Stimulated activated naive CD8-positive, alpha-beta T cell treated with anti-CD3 and anti-CD28 coated beads, Interleukin-15, amount 100 ng/mL, for 72 hours (primary cell): ENCODE results near the gene PPIL6.

ENCODE experiments used
- ATAC-seq: fragments of 150-1000 bp; cut with Tn5 transposase; 2 replicates; pipeline ENCODE4 v1.10.0; 2021; ENCODE audit warnings: mild to moderate bottlenecking, moderate library complexity
- DNase-seq, 2 donors: peaks; one replicate each; pipeline ENCODE4 v3.0.0; 2021 to 2022
- H3K27ac Mint-ChIP-seq, 2 donors: one replicate each; pipeline ENCODE4 v1.8.0; 2022; ENCODE audit warnings: mild to moderate bottlenecking in 2 of 2, mixed read lengths in 2 of 2, moderate library complexity in 2 of 2
- H3K27me3 Mint-ChIP-seq: one replicate; pipeline ENCODE4 v1.8.0; 2022; ENCODE audit warnings: mixed read lengths
- H3K4me1 Mint-ChIP-seq: one replicate; pipeline ENCODE4 v1.8.0; 2022; ENCODE audit warnings: mild to moderate bottlenecking, mixed read lengths
- H3K4me3 Mint-ChIP-seq, 2 donors: one replicate each; pipeline ENCODE4 v1.8.0; 2022; ENCODE audit warnings: mild to moderate bottlenecking in 2 of 2, mixed read lengths in 2 of 2, moderate library complexity in 1 of 2
- H3K9me3 Mint-ChIP-seq, 2 donors: one replicate each; pipeline ENCODE4 v1.8.0; 2022; ENCODE audit warnings: mixed read lengths in 2 of 2

Gene PPIL6

DNA sequence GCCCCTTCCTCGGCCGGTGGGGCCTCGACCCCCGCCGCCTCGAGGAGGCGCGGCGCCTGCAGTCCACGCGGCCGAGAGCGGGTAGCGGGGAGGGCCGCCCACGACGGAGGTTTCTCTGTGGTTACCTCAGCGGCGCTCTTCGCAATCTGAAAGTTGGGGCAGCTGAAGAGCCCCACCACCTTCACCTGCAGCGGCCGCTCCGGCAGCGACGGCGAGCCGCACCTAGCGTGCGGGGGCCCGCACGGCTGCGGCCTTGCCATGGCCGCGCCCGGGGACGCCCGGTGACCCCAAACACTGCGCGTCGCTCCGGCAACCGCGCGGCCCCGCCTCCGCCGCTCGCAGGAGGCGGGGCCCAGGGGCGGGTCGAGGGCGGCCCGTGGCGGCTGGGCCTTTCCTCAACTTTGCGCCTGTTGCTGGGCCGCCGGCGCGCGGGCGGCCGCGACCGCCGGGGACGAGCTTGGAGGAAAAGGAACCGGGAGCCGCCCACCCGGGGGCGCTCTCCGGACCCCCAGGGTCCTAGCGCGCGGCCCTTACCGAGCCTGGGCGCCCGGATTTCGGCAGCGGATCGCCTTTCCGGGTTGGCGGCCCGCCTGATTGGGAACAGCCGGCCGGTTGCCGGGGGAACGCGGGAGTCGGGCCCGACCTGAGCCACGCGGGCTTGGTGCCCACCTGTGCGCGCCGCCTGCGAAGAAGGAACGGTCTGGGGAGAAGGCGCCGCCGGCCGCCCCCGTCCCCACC, at the start of gene PPIL6, which contains the start of gene SMPD2:
Gene PPIL6, minus strand, starts transcription at position 298 of the 738 bp plus-strand sequence. Its CDS starts 38 bp downstream, at position 260.
Gene SMPD2, plus strand, starts transcription at position 394 of the 738 bp plus-strand sequence. CDS start 398 bp downstream, outside the sequence.
- DNase-seq (peak; percentile 76 to 78), ATAC-seq (peak; percentile 89)
- Mint-ChIP-seq H3K4me3 (peak within 1 kb of the TSS; percentile 88 to 96), H3K9me3 (no peaks in the 10 kb centered on the region), H3K4me1 (peaks cover 39% of the 10 kb centered on the region), H3K27me3 (no peaks in the 10 kb centered on the region), H3K27ac (peak within 1 kb of the TSS; percentile 92 to 94)

DNA sequence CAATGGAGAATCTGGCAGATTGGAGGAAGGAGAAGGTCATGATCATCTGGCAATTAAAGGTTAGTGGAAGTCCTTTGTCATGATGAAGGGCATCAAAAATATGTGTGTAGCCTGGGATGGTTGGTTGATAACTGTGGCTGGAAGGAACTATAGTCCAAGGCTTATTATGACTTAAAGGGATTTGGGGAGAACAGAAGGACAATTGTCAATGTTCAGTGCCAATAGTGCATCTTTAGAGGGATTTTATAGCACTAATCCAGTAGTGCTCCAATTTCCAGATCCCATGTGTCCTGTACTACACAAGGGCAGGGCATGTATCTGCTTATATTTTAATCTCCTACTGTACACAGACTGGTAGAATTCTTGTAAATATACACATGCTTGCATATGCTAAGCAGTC, 47.6 kb upstream of the PPIL6 start:
- no peaks in the 10 kb centered on the region for H3K9me3 Mint-ChIP-seq
- H3K27ac Mint-ChIP-seq: no peak overlapping the region
- H3K27me3 Mint-ChIP-seq: no peaks in the 10 kb centered on the region
- peaks cover 29% of the 10 kb centered on the region for H3K4me1 Mint-ChIP-seq
- DNase-seq (no peak), ATAC-seq (no peak)
- no peak overlapping the region for H3K4me3 Mint-ChIP-seq

DNA sequence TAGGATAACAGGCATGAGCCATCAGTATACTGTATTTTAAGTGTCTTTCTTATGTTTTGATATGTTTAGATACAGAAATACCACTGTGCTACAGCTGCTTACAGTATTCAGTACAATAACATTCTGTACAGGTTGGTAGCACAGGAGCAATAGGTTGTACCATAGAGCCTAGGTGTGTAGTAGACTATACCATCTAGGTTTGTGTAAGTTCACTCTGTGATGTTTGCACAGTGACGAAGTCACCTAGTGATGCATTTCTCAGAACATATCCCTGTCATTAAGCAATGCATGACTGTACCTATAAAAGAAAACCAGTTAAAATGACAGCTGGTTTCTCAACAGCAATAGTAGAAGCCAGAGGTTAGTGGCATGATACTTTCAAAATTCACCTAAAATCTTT, 45.6 kb upstream of the PPIL6 start:
- H3K27me3 Mint-ChIP-seq: no peaks in the 10 kb centered on the region
- no peak overlapping the region for H3K4me3 Mint-ChIP-seq
- DNase-seq: no peak
- H3K27ac Mint-ChIP-seq: no peak overlapping the region
- ATAC-seq: no peak
- no peaks in the 10 kb centered on the region for H3K9me3 Mint-ChIP-seq
- peaks cover 28% of the 10 kb centered on the region for H3K4me1 Mint-ChIP-seq

DNA sequence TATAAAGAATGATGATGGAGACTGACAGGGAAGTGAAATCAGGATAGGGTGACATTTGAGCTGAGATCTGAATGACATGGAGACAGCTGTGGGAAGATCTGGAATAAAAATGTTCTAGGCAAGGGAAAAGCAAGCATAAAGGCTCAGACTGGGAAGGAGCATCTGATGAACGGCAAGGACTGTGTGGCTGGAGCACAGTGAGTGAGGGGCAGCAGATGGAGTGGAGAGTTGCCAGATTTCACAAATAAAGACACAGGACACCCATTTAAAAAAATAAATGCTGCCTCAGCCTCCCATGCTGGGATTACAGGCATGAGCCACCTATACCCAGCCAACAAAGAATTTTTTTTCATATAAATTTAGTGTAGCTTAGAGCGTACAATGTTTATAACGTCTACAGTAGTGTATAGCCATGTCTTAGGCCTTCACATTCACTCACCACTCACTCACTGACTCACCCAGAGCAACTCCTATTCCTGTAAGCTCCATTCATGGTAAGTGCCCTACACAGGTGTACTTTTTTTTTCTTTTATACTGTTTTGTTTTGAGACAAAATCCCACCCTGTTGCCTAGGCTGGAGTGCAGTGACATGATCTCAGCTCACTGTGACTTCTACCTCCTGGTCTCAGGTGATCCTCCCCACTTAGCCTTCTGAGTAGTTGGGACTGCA, 45.0 kb upstream of the PPIL6 start:
- Mint-ChIP-seq H3K4me3 (no peak overlapping the region), H3K27me3 (no peaks in the 10 kb centered on the region), H3K9me3 (no peaks in the 10 kb centered on the region), H3K27ac (no peak overlapping the region), H3K4me1 (peaks cover 26% of the 10 kb centered on the region)
- no peak for DNase-seq
- no peak for ATAC-seq

DNA sequence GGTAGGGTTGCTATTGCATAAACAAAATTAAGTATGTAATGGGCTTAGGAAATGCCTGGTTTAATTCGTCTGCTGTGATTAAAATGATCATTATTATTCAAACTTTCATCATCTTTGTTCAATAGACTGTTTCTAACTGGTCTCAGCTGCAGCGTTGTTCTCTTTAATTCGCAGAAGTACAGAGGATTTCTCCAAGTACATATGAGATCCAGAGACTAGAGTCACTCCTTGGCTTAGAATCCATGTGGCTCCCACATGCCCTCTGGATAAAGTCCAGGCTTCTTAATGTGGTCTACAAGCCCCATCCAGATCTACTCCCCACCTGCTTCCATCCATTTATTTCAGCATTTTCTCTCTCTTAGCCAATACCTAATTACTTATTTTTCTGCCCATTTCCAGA, 43.7 kb upstream of the PPIL6 start:
- H3K27ac Mint-ChIP-seq: no peak overlapping the region

DNA sequence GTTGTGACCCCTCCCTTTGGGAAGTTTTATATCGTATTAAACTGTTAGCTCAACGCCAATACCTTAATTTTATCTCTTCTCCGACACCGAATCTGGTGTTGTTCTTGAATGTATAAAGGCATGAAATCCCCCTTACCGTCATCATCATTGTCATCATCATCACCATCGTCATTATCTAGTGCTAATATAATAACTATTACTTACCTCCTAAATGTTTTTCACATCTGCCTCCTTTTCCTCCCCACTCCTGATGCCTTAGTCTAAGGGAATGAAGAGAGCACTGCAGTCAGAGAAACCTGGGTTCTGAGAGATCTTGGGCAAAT, 43.3 kb upstream of the PPIL6 start:
- H3K4me3 Mint-ChIP-seq: peak overlapping the region; percentile 62 to 78
- no peaks in the 10 kb centered on the region for H3K9me3 Mint-ChIP-seq
- peak; percentile 18 for ATAC-seq
- DNase-seq: no peak
- no peak overlapping the region for H3K27ac Mint-ChIP-seq
- H3K4me1 Mint-ChIP-seq: peaks cover 36% of the 10 kb centered on the region
- H3K27me3 Mint-ChIP-seq: no peaks in the 10 kb centered on the region

More for the DNA sequence above, 43.7 kb upstream of the PPIL6 start:
- no peaks in the 10 kb centered on the region for H3K27me3 Mint-ChIP-seq
- peak overlapping the region in 1 of 2 donors; percentile 78 for H3K4me3 Mint-ChIP-seq
- H3K9me3 Mint-ChIP-seq: no peaks in the 10 kb centered on the region
- peaks cover 32% of the 10 kb centered on the region for H3K4me1 Mint-ChIP-seq
- no peak for DNase-seq
- no peak for ATAC-seq

DNA sequence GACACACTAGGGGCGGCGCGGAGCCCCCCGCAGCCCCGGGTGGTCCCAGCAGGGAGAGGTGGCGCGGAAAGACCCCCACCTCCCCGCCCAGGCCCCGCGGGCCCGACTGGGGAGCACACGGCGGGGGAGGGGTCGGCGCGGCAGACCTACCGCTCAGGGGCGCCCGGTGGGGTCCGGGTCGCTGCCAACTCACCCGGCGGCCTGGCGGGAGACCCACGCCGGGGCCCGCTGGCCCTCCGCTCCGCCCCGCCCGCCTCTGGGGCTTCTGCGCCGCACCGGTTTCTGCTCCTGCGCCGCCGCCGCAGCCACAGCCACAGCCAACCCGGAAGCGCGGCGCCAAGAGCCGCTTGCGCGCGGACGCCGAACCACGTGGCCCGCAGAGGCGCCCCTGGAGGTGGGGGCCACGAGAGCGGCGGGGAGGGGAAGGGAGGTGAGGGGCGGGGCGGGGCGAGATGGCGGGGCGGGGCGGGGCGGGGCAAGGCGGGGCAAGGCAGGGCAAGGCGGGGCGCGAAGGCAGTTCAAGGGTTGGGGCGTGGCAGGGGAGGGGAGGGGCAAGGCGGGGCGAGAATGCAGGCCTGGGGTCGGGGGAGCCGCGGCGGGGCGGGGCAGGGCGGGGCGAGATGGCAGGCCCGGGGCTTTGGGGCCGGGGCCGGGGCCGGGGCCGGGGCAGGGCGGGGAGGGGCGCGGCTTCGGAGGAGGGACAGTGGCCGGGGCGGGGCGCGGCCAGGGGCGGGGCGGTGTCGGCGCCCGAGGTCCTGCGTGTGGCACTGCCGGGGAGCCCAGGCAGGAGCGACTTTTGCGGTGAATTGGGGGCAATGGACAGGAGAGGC, 42.7 kb upstream of the PPIL6 start, which contains the start of gene ZBTB24:
Gene ZBTB24, minus strand, starts transcription at position 315 of the 830 bp plus-strand sequence. CDS start 1,193 bp downstream, outside the sequence.
- Mint-ChIP-seq H3K27ac (peak within 1 kb of the TSS; percentile 64 to 92), H3K4me3 (peak within 1 kb of the TSS; percentile 64 to 89), H3K4me1 (peaks cover 42% of the 10 kb centered on the region), H3K27me3 (no peaks in the 10 kb centered on the region), H3K9me3 (no peaks in the 10 kb centered on the region)
- ATAC-seq: peak; percentile 88
- DNase-seq: peak; percentile 87 to 92

DNA sequence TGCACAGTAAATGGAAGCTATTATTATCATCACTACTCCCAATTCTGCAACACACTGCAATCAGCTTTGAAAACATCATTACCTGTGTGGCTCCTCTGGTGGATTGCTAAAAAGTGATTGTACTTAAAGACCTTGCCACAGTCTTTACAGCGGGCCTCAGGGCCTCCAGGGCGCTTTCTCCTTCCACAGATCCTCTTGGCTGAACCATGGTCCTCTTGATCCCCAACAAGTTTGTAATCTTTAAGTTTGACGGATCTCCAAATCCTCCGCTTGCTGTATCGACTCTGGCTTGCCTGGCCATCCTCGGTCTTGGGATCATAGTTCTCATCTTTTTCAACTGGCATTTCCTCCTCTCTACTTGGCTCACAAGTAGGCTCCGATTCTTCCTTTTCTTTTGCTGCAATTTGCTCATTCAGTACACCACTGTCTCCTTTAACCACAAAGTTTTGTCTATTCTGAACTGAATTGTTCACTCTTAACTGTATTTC, 40.6 kb upstream of the PPIL6 start:
- no peak for DNase-seq
- Mint-ChIP-seq H3K4me3 (peak overlapping the region; percentile 64 to 89), H3K4me1 (peaks cover 63% of the 10 kb centered on the region), H3K27ac (peak overlapping the region in 1 of 2 donors; percentile 1), H3K9me3 (no peaks in the 10 kb centered on the region), H3K27me3 (no peaks in the 10 kb centered on the region)
- no peak for ATAC-seq

DNA sequence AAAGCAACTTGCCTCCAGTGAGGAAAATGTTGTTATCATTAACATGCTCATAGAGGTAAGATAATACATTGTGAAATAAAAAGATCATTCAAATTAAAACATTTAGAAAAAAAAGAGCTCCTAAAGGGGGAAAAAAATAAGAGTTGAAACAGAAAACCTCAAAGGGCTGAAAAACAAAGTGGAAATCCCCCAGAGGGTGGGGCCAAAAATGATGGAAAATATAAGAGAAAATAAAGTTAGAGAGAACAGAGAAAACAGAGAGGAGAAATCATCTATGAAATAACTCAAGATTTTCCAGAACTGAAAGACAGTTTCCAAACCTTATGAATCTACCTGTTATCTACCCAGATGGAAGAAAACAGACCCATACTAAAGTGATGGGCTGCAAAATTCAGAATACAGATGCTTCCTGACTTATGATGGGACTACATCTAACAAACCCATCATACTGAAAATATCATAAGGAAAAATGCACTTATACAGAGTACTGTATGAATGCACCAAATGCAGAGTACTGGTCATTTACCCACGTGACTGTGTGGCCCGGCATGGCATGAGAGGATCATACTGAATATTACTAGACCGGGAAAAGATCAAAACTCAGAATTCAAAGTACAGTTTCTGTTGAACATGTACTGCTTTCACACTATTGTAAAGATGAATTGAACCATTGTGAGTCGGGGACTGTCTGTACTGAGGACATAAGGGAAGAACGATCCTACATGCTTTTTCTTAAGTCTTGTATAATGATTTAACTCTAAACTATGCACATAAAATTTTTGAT, 38.6 kb upstream of the PPIL6 start:
- ATAC-seq (no peak), DNase-seq (no peak)
- peak overlapping the region; percentile 90 to 98 for H3K27ac Mint-ChIP-seq
- H3K4me1 Mint-ChIP-seq: peaks cover 70% of the 10 kb centered on the region
- no peaks in the 10 kb centered on the region for H3K27me3 Mint-ChIP-seq
- peak overlapping the region; percentile 87 to 89 for H3K4me3 Mint-ChIP-seq
- H3K9me3 Mint-ChIP-seq: no peaks in the 10 kb centered on the region

DNA sequence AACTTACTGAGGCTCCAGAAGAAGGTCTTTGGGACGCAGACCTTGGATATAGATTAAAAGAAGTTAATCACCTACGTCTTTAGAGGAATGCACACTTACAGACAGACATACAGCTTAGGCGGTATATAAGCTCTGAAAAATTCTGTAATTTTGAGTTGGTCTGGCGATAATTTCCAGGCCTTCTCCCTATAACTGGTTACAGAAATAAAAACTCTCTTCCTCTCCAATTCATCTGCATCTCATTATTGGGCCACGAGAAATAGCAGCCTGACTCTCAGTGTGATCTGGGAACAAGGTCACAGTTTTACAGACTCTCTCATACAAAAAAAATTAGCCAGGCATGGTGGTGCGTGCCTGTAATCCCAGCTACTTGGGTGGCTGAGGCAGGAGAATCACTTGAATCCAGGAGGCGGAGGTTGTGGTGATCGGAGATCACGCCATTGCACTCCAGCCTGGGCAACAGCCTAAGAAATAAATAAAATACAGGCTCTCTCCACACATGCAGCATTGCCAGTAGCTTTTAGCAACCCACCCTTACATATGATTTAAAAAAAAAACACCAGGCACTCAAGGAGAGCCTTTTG, 37.9 kb upstream of the PPIL6 start:
- H3K27me3 Mint-ChIP-seq: no peaks in the 10 kb centered on the region
- peaks cover 68% of the 10 kb centered on the region for H3K4me1 Mint-ChIP-seq
- H3K27ac Mint-ChIP-seq: peak overlapping the region; percentile 90 to 98
- DNase-seq (no peak), ATAC-seq (no peak)
- H3K9me3 Mint-ChIP-seq: no peaks in the 10 kb centered on the region
- H3K4me3 Mint-ChIP-seq: peak overlapping the region; percentile 87 to 89

DNA sequence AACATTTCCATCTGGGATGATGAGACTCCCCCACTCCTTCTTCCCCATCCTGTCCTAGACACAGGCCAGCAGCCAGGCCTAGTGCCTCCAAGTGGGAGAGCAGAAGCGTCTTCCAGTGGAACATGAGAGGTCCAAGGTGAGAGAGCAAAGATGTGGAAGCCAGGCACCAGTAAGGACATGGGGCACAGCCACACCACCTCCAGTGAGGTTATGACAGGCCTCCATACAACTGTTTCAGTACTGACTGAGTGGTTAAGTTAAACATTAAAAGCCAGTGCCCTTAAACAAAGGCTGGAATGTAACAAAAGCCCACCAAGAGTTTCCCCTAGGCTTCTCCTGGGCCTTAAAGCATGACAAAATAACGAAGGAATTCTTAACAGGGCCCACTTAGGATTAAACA, 37.3 kb upstream of the PPIL6 start:
- Mint-ChIP-seq H3K27ac (peak overlapping the region; percentile 72 to 95), H3K27me3 (no peaks in the 10 kb centered on the region), H3K4me3 (peak overlapping the region; percentile 87 to 89), H3K4me1 (peaks cover 74% of the 10 kb centered on the region), H3K9me3 (no peaks in the 10 kb centered on the region)
- no peak for DNase-seq
- peak; percentile 73 for ATAC-seq

DNA sequence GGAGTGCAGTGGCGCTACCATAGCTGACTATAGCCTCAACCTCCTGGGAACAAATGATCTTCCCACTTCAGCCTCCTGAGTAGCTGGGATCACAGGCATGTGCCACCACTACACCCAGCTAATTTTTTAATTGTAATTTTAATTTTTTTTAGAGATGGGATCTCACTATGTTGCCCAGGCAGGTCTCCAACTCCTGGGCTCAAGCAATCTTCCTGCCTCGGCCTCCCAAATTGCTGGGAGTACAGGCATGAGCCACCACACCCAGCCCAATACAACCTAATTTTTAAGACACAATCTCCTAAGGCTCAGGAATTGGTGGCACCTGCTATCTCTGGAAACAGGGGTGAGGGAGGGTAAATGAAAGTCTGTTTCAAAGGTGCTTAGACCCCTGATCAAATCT, 36.8 kb upstream of the PPIL6 start:
- ATAC-seq: no peak
- peak overlapping the region in 1 of 2 donors; percentile 95 for H3K27ac Mint-ChIP-seq
- no peaks in the 10 kb centered on the region for H3K27me3 Mint-ChIP-seq
- DNase-seq: no peak
- H3K9me3 Mint-ChIP-seq: no peaks in the 10 kb centered on the region
- peak overlapping the region; percentile 87 to 89 for H3K4me3 Mint-ChIP-seq
- H3K4me1 Mint-ChIP-seq: peaks cover 80% of the 10 kb centered on the region

DNA sequence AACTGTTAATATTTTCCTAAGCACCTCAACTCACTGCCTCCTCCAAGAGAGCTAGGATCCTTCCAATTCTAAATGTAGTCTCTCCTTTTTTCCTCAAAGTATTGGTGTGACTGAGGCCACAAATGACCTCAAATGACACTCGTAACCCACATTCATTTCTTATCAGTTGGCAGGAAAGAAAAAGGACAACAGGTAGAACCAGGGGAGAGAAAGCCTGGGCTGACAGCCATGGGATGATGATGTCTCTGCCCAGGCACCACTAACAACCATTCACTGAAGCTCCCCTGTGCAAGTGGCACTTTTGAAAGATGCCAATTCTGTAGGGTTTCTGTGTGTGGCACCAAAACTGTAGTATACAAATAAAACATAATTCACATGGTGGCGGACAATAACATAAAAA, 35.2 kb upstream of the PPIL6 start:
- Mint-ChIP-seq H3K4me3 (no peak overlapping the region), H3K27me3 (no peaks in the 10 kb centered on the region), H3K9me3 (no peaks in the 10 kb centered on the region), H3K27ac (peak overlapping the region in 1 of 2 donors; percentile 36), H3K4me1 (peaks cover 83% of the 10 kb centered on the region)
- ATAC-seq (no peak), DNase-seq (no peak)

DNA sequence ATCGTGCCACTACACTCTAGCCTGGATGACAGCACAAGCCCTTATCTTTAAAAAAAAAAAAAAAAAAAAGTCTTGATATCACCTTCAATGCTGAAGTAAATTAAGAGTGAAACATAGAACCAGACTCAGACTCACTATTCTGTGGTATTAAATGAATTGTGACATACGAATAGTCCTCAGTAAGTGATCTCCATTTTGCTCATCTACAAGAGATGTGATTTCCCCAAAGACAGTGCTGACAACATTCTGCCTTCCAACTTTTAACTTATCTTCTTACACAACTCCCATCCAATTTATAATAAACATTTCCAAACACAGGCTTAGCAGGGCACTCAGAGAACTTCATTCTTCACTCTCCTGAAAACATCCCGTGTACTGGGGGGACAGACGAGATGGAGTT, 34.6 kb upstream of the PPIL6 start:
- H3K27ac Mint-ChIP-seq: no peak overlapping the region
- H3K4me1 Mint-ChIP-seq: peaks cover 84% of the 10 kb centered on the region
- ATAC-seq (no peak), DNase-seq (no peak)
- no peaks in the 10 kb centered on the region for H3K9me3 Mint-ChIP-seq
- H3K4me3 Mint-ChIP-seq: no peak overlapping the region
- no peaks in the 10 kb centered on the region for H3K27me3 Mint-ChIP-seq
